ENCODE results near the gene TMEM263.
A peak's percentile ranks its signal among the peaks of the same experiment; 100 is the strongest.
"Not testable (repeated sequence)": the region's sequence is repeated elsewhere in the genome, so short reads cannot be mapped to it uniquely, and the experiment has no call there.

Gene TMEM263

DNA sequence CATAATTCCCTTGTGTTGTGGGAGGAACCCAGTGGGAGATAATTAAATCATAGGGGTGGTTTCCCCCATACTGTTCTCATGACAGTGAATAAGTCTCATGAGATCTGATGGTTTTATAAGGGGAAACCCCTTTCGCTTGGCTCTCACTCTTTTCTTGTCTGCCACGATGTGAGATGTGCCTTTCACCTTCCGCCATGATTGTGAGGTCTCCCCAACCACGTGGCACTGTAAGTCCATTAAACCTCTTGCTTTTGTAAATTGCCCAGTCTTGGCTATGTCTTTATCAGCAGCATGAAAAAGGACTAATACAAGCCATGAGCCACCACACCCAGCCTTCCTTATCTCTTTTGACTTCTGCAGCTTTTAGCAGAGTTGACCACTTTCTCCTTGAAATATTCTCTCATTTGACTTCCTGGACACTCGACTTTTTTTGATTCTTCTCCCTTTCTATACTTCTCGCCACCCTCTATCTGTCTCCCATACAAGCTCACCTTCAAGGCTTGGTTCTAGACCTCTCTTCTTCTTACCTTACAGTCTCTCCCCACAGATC lies 29.0 kb downstream of the TMEM263 start:
- H3K9ac ChIP-seq (ENCODE audit: insufficient read length) = no peak overlapping the region
- no peak overlapping the region for H3K4me3 ChIP-seq
- no peaks in the 10 kb centered on the region for H3K9me3 ChIP-seq (ENCODE audit: low read depth, low read length)
- TF ChIP-seq EZH2 (IDR thresholded peaks at IDR 0.05) = no peak
- DNase-seq (ENCODE audit: low read depth, low spot score) = no peak
- peaks cover 19% of the 10 kb centered on the region; the same call in 1 of the 2 replicates for H3K36me3 ChIP-seq (ENCODE audit: insufficient read depth, low read length)
- H3K27ac ChIP-seq = no peak overlapping the region

DNA sequence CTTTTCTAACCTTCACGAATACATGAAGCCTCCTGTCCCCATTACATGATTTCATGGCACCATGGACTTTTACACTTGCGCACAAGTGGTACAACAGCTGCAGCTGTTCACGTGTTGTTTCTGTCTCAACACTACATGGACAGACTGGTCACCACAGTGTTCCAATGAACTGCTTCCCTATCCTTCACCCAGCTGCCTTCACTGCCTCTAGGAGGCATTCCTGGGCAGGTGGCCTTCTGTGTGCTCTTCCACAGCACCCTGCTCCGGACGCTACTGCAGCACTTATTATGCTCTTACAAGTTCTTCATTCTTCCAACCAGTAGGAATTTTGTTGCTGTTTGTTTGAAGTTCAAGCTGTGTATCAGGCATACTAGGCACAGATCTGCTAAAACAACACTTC lies 29.8 kb downstream of the TMEM263 start:
- Histone ChIP-seq H3K4me3 (peak overlapping the region; percentile 99), H3K9ac (ENCODE audit: insufficient read length) (no peak overlapping the region), H3K9me3 (ENCODE audit: low read depth, low read length) (no peaks in the 10 kb centered on the region), H3K27ac (no peak overlapping the region), H3K36me3 (ENCODE audit: insufficient read depth, low read length) (peaks cover 19% of the 10 kb centered on the region; the same call in 1 of the 2 replicates)
- TF ChIP-seq FOXP2 (optimal IDR thresholded peaks at IDR 0.05; ENCODE audit: control extremely low read depth, extremely low read length, insufficient read depth) (no peak), POLR2AphosphoS5 (IDR thresholded peaks at IDR 0.05; ENCODE audit: borderline replicate concordance, low read depth, low read length) (no peak)
- no peak for DNase-seq (ENCODE audit: low read depth, low spot score)

DNA sequence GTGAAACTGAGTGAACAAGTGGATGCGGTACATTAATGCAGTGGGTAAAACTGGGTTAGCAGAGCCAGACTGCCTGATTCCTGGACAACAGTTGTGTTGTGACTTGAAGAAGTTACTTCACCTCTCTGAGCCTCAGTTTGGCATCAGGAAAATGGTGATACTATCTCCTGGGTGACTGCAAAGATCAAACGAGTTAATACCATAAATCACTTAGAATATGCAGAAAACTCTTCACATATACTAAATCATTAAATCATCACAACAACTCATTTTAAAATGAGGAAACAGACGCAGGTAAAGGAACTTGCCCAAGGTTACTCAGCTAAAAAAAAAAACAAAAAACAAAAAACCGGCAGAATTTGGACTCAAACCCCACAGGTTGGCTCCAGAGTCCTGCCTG lies 30.4 kb downstream of the TMEM263 start:
- Histone ChIP-seq H3K36me3 (ENCODE audit: insufficient read depth, low read length) (peaks cover 19% of the 10 kb centered on the region; the same call in 1 of the 2 replicates), H3K9ac (ENCODE audit: insufficient read length) (peak overlapping the region; percentile 94), H3K4me3 (peak overlapping the region; percentile 99), H3K9me3 (ENCODE audit: low read depth, low read length) (no peaks in the 10 kb centered on the region), H3K27ac (no peak overlapping the region)
- TF ChIP-seq POLR2AphosphoS5 (IDR thresholded peaks at IDR 0.05; ENCODE audit: borderline replicate concordance, low read depth, low read length) (no peak), FOXP2 (optimal IDR thresholded peaks at IDR 0.05; ENCODE audit: control extremely low read depth, extremely low read length, insufficient read depth) (no peak), EZH2 (IDR thresholded peaks at IDR 0.05) (no peak)
- no peak for DNase-seq (ENCODE audit: low read depth, low spot score)

DNA sequence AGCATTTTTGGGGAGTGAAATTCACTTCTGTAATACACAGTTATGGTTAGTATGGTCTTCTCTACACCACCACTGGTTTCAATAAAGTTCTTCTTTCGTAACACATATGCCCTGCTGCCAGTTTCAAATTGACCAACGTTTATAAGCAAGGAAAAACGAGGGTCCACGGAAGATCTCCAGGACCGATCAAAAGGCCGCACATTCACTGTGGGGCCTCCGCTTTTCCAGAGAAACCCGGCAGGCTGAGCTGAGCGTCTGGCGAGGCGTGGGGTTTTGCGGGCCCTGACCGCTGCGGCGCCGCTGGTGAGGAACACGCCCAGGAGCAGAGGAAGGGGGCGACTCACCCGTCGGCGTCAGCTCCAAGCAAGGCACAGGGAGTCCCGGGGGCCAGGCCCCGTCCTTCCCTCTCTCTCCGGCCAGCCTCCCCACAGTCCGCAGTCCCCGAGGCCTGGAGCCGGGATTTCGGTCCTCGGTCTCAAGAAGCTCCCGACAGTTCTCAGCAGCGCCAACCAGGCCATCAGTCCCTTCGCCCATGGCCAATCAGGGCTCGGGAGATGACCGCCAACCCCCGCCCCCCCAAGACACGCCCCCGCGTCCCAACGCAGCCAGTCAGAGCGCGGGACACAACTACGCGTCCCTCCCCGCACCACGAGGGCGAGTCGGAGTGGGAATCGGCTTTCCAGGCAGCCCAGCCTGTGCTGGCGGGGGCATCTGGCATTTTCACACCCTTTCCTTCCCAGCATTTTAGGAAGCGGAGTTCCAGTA lies 31.1 kb downstream of the TMEM263 start, which contains the start of gene MTERF2:
TSS of gene MTERF2 (minus strand) at position 522 of the 765 bp plus-strand sequence. CDS start 8,432 bp downstream, outside the sequence.
- peak within 1 kb of the TSS; percentile 99 for H3K4me3 ChIP-seq
- H3K36me3 ChIP-seq (ENCODE audit: insufficient read depth, low read length) = peaks cover 19% of the 10 kb centered on the region; the same call in 1 of the 2 replicates
- peak within 1 kb of the TSS; percentile 94 for H3K9ac ChIP-seq (ENCODE audit: insufficient read length)
- TF ChIP-seq POLR2AphosphoS5 (IDR thresholded peaks at IDR 0.05; ENCODE audit: borderline replicate concordance, low read depth, low read length) (peak; percentile 81), EZH2 (IDR thresholded peaks at IDR 0.05) (no peak), FOXP2 (optimal IDR thresholded peaks at IDR 0.05; ENCODE audit: control extremely low read depth, extremely low read length, insufficient read depth) (peak; percentile 41)
- DNase-seq (ENCODE audit: low read depth, low spot score) = peak; percentile 40
- H3K27ac ChIP-seq = no peak within 1 kb of the TSS
- no peaks in the 10 kb centered on the region for H3K9me3 ChIP-seq (ENCODE audit: low read depth, low read length)

DNA sequence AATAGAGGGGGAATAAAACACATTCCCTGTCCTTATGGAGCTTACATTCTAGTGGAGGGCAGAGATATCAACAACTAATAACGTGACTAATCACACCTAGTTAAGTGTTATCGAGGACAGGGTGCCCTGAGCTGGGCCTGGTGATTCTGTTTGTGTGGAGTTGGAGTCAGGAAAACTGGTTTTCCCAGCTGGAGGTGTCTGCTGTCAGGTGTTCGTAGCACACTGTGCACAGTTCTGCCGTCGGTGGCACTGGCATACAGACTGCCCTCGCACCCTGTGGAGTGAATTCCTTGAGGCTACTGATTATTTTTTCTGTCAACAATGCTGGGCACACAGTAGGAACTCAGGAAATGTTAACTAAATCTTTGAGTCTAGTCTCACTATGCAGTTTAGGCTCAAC lies 32.1 kb downstream of the TMEM263 start:
- Histone ChIP-seq H3K9ac (ENCODE audit: insufficient read length) (no peak overlapping the region), H3K9me3 (ENCODE audit: low read depth, low read length) (no peaks in the 10 kb centered on the region), H3K36me3 (ENCODE audit: insufficient read depth, low read length) (peaks cover 19% of the 10 kb centered on the region; the same call in 1 of the 2 replicates), H3K27ac (no peak overlapping the region), H3K4me3 (no peak overlapping the region)
- no peak for DNase-seq (ENCODE audit: low read depth, low spot score)
- TF ChIP-seq EZH2 (IDR thresholded peaks at IDR 0.05) = no peak
- TF ChIP-seq POLR2AphosphoS5 (IDR thresholded peaks at IDR 0.05; ENCODE audit: borderline replicate concordance, low read depth, low read length) = no peak
- no peak for TF ChIP-seq FOXP2 (optimal IDR thresholded peaks at IDR 0.05; ENCODE audit: control extremely low read depth, extremely low read length, insufficient read depth)

DNA sequence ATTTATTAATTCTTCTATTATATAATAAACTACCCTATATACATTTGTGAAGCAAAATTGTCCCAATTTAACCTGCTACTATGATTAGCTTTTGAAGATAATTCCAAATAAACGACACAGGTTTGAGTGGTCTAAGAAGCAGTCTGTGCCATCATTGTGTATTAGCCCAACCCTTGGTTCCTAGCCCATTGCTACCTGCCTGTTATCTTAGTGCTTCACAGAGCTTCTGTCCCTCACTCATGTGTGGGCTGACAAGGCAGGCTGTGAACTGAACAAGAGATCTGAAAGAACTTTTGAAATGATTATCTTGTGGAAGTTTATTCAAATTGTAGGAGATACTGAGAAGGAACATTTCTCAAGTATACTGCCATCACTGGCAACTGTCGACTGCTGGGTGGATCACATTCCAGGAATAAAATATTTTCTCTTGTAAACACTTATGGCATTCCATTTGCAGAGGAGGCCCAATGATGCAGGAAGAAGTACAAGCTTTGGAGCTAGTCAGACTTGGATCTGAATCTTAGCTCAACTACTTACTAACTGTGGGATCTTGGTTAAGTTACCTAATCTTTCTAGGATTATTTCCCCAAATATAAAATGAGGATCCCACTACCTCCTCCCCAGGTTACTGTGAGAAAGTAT lies 39.0 kb downstream of the TMEM263 start:
- no peaks in the 10 kb centered on the region for H3K9me3 ChIP-seq (ENCODE audit: low read depth, low read length)
- TF ChIP-seq POLR2AphosphoS5 (IDR thresholded peaks at IDR 0.05; ENCODE audit: borderline replicate concordance, low read depth, low read length) = no peak
- no peak for TF ChIP-seq FOXP2 (optimal IDR thresholded peaks at IDR 0.05; ENCODE audit: control extremely low read depth, extremely low read length, insufficient read depth)
- no peak for TF ChIP-seq EZH2 (IDR thresholded peaks at IDR 0.05)
- DNase-seq (ENCODE audit: low read depth, low spot score) = no peak
- no peak overlapping the region for H3K9ac ChIP-seq (ENCODE audit: insufficient read length)
- no peaks in the 10 kb centered on the region; the same call in 1 of the 2 replicates for H3K36me3 ChIP-seq (ENCODE audit: insufficient read depth, low read length)
- no peak overlapping the region for H3K27ac ChIP-seq
- H3K4me3 ChIP-seq = no peak overlapping the region

DNA sequence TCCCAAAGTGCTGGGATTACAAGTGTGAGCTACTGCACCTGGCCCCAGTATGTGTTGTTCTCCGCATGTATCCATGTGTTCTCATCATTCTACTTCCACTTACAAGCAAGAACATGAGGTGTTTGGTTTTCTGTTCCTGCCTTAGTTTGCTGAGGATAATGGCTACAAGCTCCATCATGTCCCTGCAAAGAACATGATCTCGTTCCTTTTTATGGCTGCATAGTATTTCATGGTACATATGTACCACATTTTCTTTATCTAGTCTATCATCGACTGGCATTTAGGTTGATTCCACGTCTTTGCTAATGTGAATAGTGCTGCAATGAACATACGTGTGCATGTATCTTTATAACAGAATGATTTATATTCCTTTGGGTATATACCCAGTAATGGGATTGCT lies 40.4 kb downstream of the TMEM263 start:
- not testable (repeated sequence) for DNase-seq (ENCODE audit: low read depth, low spot score); H3K36me3 ChIP-seq (ENCODE audit: insufficient read depth, low read length); H3K27ac ChIP-seq; H3K9me3 ChIP-seq (ENCODE audit: low read depth, low read length); H3K4me3 ChIP-seq; H3K9ac ChIP-seq (ENCODE audit: insufficient read length)

DNA sequence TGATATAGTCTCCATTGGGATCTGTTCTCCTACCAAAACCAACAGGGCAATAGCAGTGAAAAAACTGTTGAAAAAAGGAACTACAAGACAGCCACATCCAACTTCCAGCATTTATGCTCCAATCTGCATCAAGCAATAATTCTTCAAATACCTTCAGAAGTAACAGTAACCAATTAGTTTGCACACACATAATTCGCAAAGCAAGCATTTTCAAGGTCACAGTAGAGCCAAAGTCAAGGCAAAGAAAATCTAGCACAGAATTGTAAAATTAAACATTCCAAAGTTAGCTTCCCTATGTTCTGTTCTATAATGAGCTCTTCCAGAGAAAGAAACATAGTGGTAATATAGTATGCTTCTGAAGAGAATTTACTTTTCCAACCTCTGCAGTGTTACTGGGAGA lies 42.2 kb downstream of the TMEM263 start:
- no peak overlapping the region for H3K4me3 ChIP-seq
- H3K9ac ChIP-seq (ENCODE audit: insufficient read length) = no peak overlapping the region
- DNase-seq (ENCODE audit: low read depth, low spot score) = no peak
- no peaks in the 10 kb centered on the region; the same call in 1 of the 2 replicates for H3K36me3 ChIP-seq (ENCODE audit: insufficient read depth, low read length)
- no peaks in the 10 kb centered on the region for H3K9me3 ChIP-seq (ENCODE audit: low read depth, low read length)
- TF ChIP-seq EZH2 (IDR thresholded peaks at IDR 0.05) (no peak), FOXP2 (optimal IDR thresholded peaks at IDR 0.05; ENCODE audit: control extremely low read depth, extremely low read length, insufficient read depth) (no peak), POLR2AphosphoS5 (IDR thresholded peaks at IDR 0.05; ENCODE audit: borderline replicate concordance, low read depth, low read length) (no peak)
- no peak overlapping the region for H3K27ac ChIP-seq

Data from SK-N-MC (cell line).